ENCODE data around the gene ZFAND3.
"Not testable (repeated sequence)": the region's sequence is repeated elsewhere in the genome, so short reads cannot be mapped to it uniquely, and the experiment has no call there.

The ZFAND3 gene

GRCh38 chr6:38103921-38104320, 284.4 kb downstream of the ZFAND3 start:
- no peak for DNase-seq

GRCh38 chr6:38105066-38105465, 285.5 kb downstream of the ZFAND3 start:
- DNase-seq = no peak

GRCh38 chr6:38107073-38107472, 287.5 kb downstream of the ZFAND3 start:
- DNase-seq = no peak

GRCh38 chr6:38110481-38110971, 291.0 kb downstream of the ZFAND3 start:
- no peak for DNase-seq

GRCh38 chr6:38112181-38112580, 292.7 kb downstream of the ZFAND3 start:
- DNase-seq = no peak

GRCh38 chr6:38113825-38114576, 294.5 kb downstream of the ZFAND3 start:
- no peak for DNase-seq

- DNase-seq = no peak
These were observed 295.6 kb downstream of the ZFAND3 start for GRCh38 chr6:38114976-38115625.

GRCh38 chr6:38115626-38116008, 296.1 kb downstream of the ZFAND3 start:
- DNase-seq = no peak

- no peak for DNase-seq
These were observed 296.7 kb downstream of the ZFAND3 start for GRCh38 chr6:38116248-38116647.

GRCh38 chr6:38117281-38117680, 297.8 kb downstream of the ZFAND3 start:
- DNase-seq = no peak

- no peak for DNase-seq
These were observed 299.4 kb downstream of the ZFAND3 start for GRCh38 chr6:38118791-38119365.

- no peak for DNase-seq
These were observed 300.0 kb downstream of the ZFAND3 start for GRCh38 chr6:38119516-38119915.

- DNase-seq = not testable (repeated sequence)
These were observed 304.8 kb downstream of the ZFAND3 start for GRCh38 chr6:38124224-38124926.

- no peak for DNase-seq
These were observed 307.8 kb downstream of the ZFAND3 start for GRCh38 chr6:38127284-38127683.

GRCh38 chr6:38131527-38131965, 312.0 kb downstream of the ZFAND3 start:
- DNase-seq = no peak

- no peak for DNase-seq
These were observed 314.6 kb downstream of the ZFAND3 start for GRCh38 chr6:38133932-38134703.

- DNase-seq = no peak
These were observed 315.2 kb downstream of the ZFAND3 start for GRCh38 chr6:38134704-38135088.

- no peak for DNase-seq
These were observed 317.0 kb downstream of the ZFAND3 start for GRCh38 chr6:38136547-38136946.

GRCh38 chr6:38137608-38138265, 318.2 kb downstream of the ZFAND3 start:
- DNase-seq = no peak

- no peak for DNase-seq
These were observed 318.8 kb downstream of the ZFAND3 start for GRCh38 chr6:38138374-38138773.

- no peak for DNase-seq
These were observed 321.6 kb downstream of the ZFAND3 start for GRCh38 chr6:38141085-38141484.

- no peak for DNase-seq
These were observed 322.2 kb downstream of the ZFAND3 start for GRCh38 chr6:38141716-38142115.

Measured in stimulated activated naive CD4-positive, alpha-beta T cell treated with Interleukin-2 at 50 U/mL for 16 hours (primary cell).